SK-N-SH (cell line): Measurements from ENCODE around the gene GLOD4. TPM values are rescaled to one million over a fixed set of nuclear protein-coding genes. Genes with fewer than 3 reads are reported as not detected.

Experiments used
- CTCF ChIA-PET: fragments of 300-600, 350-600 bp; formaldehyde crosslinking; extraction: SDS; loops from one replicate; lab custom pipeline; 2021; lab: Yijun Ruan, JAX
- POLR2A ChIA-PET: fragments of 350-600 bp; sonication (Branson Sonifier 250); formaldehyde crosslinking; extraction: SDS; loops from one replicate; lab custom pipeline; 2020; ENCODE audit warnings: antibody characterized with exemption, inconsistent platforms; lab: Yijun Ruan, JAX
- DNase-seq: peaks from one replicate; pipeline ENCODE4 v3.0.0; 2012
- H2AFZ ChIP-seq: fragments of 200-600 bp; sonication (generic); 2 replicates; pipeline ENCODE4 v1.8.1; 2016; ENCODE audit warnings: antibody characterized with exemption, mild to moderate bottlenecking, low read depth
- H3F3A ChIP-seq: fragments of 200-600 bp; sonication (generic); replicated peaks from 2 replicates; pipeline ENCODE3; 2016; ENCODE audit warnings: antibody characterized with exemption, mild to moderate bottlenecking; ENCODE audit not compliant: insufficient read depth
- H3K27ac ChIP-seq, 2 experiments: fragments of 200-500 bp in 1 of 2; fragments of 200-600 bp in 1 of 2; sonication (Bioruptor generic) in 1 of 2; sonication (generic), shearing (Covaris generic) in 1 of 2; 2 replicates each; pipeline versions ENCODE4 v1.5.1 to v1.6.1; 2014 to 2016; ENCODE audit warnings: low read depth in 2 of 2, inconsistent platforms in 1 of 2, low read length in 1 of 2, mild to moderate bottlenecking in 1 of 2, mixed read lengths in 1 of 2
- H3K27me3 ChIP-seq: fragments of 200-600 bp; sonication (generic), shearing (Covaris generic); 2 replicates; pipeline ENCODE4 v1.6.1; 2016; ENCODE audit warnings: mixed run types; ENCODE audit not compliant: insufficient read depth
- H3K36me3 ChIP-seq, 2 experiments: fragments of 200-500 bp in 1 of 2; fragments of 200-600 bp in 1 of 2; sonication (Bioruptor generic) in 1 of 2; sonication (generic) in 1 of 2; replicated peaks in 1 of 2; 2 replicates each; pipeline versions ENCODE3 to v1.5.1; 2014 to 2016; ENCODE audit warnings: low read length in 1 of 2, mild to moderate bottlenecking in 1 of 2; ENCODE audit not compliant: insufficient read depth in 2 of 2, control insufficient read depth in 1 of 2
- H3K4me1 ChIP-seq, 2 experiments: fragments of 200-500 bp in 1 of 2; fragments of 200-600 bp in 1 of 2; sonication (Bioruptor generic) in 1 of 2; sonication (generic), shearing (Covaris generic) in 1 of 2; 2 replicates each; pipeline versions ENCODE4 v1.5.1 to v1.6.1; 2014 to 2016; ENCODE audit warnings: low read depth in 1 of 2, low read length in 1 of 2, mixed run types in 1 of 2; ENCODE audit not compliant: insufficient read depth in 2 of 2, control insufficient read depth in 1 of 2
- H3K4me2 ChIP-seq: fragments of 200-600 bp; sonication (generic), shearing (Covaris generic); 2 replicates; pipeline ENCODE4 v1.6.1; 2017; ENCODE audit warnings: mixed run types
- H3K4me3 ChIP-seq, 2 experiments: fragments of 200-500 bp in 1 of 2; fragments of 200-600 bp in 1 of 2; sonication (Bioruptor generic) in 1 of 2; sonication (generic), shearing (Covaris generic) in 1 of 2; 2 replicates each; pipeline versions ENCODE4 v1.5.1 to v1.8.1; 2014 to 2016; ENCODE audit warnings: low read depth in 2 of 2, inconsistent platforms in 1 of 2, low read length in 1 of 2, mild to moderate bottlenecking in 1 of 2, mixed read lengths in 1 of 2, moderate library complexity in 1 of 2
- H3K79me2 ChIP-seq: fragments of 200-600 bp; sonication (generic); 2 replicates; pipeline ENCODE4 v1.8.1; 2017; ENCODE audit warnings: mild to moderate bottlenecking; ENCODE audit not compliant: insufficient read depth
- H3K9ac ChIP-seq: fragments of 200-600 bp; sonication (generic); 2 replicates; pipeline ENCODE4 v1.6.1; 2017; ENCODE audit warnings: mixed run types
- H3K9me2 ChIP-seq: fragments of 200-600 bp; sonication (generic); 2 replicates; pipeline ENCODE4 v1.6.1; 2017; ENCODE audit warnings: mixed run types
- H3K9me3 ChIP-seq: fragments of 200-600 bp; sonication (generic); 2 replicates; pipeline ENCODE4 v1.6.1; 2017; ENCODE audit warnings: mixed run types, mild to moderate bottlenecking, moderate library complexity
- H4K20me1 ChIP-seq: fragments of 200-600 bp; sonication (generic); 2 replicates; pipeline ENCODE4 v1.6.1; 2017; ENCODE audit warnings: mild to moderate bottlenecking, mixed run types; ENCODE audit not compliant: insufficient read depth
- EZH2phosphoT487 ChIP-seq: fragments of 200-600 bp; sonication (generic); IDR thresholded peaks from 2 replicates; pipeline ENCODE4 v1.6.1; 2017; ENCODE audit warnings: low read depth, mixed run types, mild to moderate bottlenecking, antibody characterized with exemption, moderate library complexity, borderline replicate concordance
- FOSL2 ChIP-seq: IDR thresholded peaks from 2 replicates; pipeline ENCODE4 v1.4.0; 2012; ENCODE audit warnings: low read depth, mild to moderate bottlenecking, moderate library complexity, borderline replicate concordance
- FOXM1 ChIP-seq: IDR thresholded peaks from 2 replicates; pipeline ENCODE4 v1.4.0; 2012; ENCODE audit warnings: low read depth, mild to moderate bottlenecking
- GABPA ChIP-seq: IDR thresholded peaks from 2 replicates; pipeline ENCODE4 v1.4.0; 2012; ENCODE audit warnings: low read depth, mild to moderate bottlenecking
- JUND ChIP-seq: IDR thresholded peaks from 2 replicates; pipeline ENCODE4 v1.4.0; 2012
- MAX ChIP-seq: IDR thresholded peaks from 2 replicates; pipeline ENCODE4 v1.4.0; 2012; ENCODE audit warnings: low read depth
- MXI1 ChIP-seq: IDR thresholded peaks from 2 replicates; pipeline ENCODE4 v1.6.1; 2012; ENCODE audit warnings: mild to moderate bottlenecking, low read depth, low read length, improper control_type of control experiment
- PBX3 ChIP-seq: IDR thresholded peaks from 2 replicates; pipeline ENCODE4; 2012
- REST ChIP-seq: IDR thresholded peaks from 2 replicates; pipeline ENCODE4 v1.6.1; 2012; ENCODE audit warnings: mild to moderate bottlenecking, low read depth, low read length, moderate library complexity
- RFX5 ChIP-seq: IDR thresholded peaks from 2 replicates; pipeline ENCODE4 v1.6.1; 2012; ENCODE audit warnings: mild to moderate bottlenecking, improper control_type of control experiment, low read length
- RXRA ChIP-seq: IDR thresholded peaks from 2 replicates; pipeline ENCODE4 v1.4.0; 2012; ENCODE audit warnings: low read depth, mild to moderate bottlenecking, borderline replicate concordance
- TAF1 ChIP-seq: IDR thresholded peaks from 2 replicates; pipeline ENCODE4 v1.6.1; 2012; ENCODE audit warnings: low read depth, mild to moderate bottlenecking, low read length, moderate library complexity, borderline replicate concordance
- TCF12 ChIP-seq: IDR thresholded peaks from 2 replicates; pipeline ENCODE4 v1.4.0; 2012
- ZBTB33 ChIP-seq: IDR thresholded peaks from 2 replicates; pipeline ENCODE4 v1.4.0; 2012; ENCODE audit warnings: low read depth, borderline replicate concordance
- WGBS: methylation state at CpG from one replicate; pipeline ENCODE4 v1.1.6; 2017; ENCODE audit warnings: low lambda C conversion rate; 5-methylcytosine and 5-hydroxymethylcytosine counted together
- polyA plus RNA-seq, 3 experiments: library from polyadenylated mRNA; depleted of rRNA; stranded (reverse); fragments of >200 nt; gene quantifications; 2 replicates each; pipeline ENCODE4 v1.2.3, GENCODE V29; 2012
- TF ChIP-seq, protein P1 (sequence below): fragments of 200-600 bp; sonication (generic); IDR thresholded peaks from 2 replicates; pipeline ENCODE4 v1.6.1; 2017; ENCODE audit warnings: antibody characterized with exemption, mild to moderate bottlenecking, moderate library complexity

GLOD4 gene
- polyA plus RNA-seq, 1 of the 3 experiments (the other 2 are of a cell fraction), result 34.3 TPM

DNA sequence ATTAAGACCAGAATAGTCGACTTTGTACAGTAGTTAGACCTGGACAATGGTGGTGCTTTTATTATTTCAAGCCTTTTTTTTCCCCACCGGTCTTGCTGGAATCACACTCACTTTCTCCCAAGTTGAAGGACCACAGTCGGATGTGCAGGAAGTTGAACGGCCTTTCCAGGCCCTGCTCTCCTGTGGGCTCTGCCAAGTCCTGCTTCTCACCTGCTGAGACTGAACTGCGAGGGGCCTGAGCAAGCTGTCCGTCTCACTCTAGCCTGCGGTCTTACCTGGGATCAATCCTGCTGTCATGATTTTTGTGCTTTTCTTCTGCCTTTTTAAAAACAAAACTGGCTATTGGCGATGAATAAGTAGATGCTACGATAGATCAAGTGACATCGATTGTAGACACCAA is 48.3 kb downstream of the GLOD4 start (continued):
- TF ChIP-seq ZBTB33, result no peak

DNA sequence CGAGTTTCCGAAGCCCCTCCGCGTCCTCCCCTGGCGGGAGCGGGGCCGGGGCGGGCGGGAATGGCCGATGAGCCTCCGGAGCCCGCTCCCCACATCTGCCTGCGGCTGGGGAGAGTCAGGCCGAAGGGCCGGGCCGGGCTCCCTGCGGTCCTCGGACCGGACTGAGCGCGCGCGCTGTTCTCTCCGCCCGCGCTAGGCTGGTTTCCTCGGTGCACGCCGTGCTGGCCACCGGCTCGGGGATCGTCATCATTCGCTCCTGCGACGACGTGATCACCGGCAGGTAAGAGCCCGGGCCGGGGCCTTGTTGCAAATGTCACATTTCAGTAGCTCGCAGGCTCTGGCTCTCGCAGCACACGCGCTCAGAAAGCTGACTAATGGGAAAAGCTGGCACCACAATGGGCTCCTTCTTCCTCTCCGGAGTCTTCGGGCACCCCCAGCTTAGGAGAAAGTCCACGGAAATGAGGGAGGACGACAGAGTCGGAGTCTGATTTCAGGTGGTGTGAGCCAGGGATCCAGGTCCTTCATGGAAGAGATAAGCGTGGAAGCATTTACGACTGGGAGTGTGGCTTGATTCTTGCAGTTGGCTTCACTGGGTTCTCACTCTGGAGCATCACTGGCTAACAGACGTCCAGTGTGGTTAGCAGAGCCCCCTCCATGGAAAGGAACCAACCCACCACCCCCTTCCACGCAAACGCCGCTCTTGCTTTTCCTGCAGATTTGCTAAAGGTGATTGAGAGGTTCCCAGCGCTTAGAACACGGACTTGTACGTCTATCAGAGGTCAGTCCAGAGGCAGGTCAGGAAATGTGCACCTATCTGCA is 49.0 kb downstream of the GLOD4 start:
- H3K27me3 ChIP-seq, result no peaks in the 10 kb centered on the region
- H3K4me3 ChIP-seq, result peak overlapping the region; percentile 68 to 85
- CTCF ChIA-PET, result no interaction called here
- TF ChIP-seq, protein P1, sequence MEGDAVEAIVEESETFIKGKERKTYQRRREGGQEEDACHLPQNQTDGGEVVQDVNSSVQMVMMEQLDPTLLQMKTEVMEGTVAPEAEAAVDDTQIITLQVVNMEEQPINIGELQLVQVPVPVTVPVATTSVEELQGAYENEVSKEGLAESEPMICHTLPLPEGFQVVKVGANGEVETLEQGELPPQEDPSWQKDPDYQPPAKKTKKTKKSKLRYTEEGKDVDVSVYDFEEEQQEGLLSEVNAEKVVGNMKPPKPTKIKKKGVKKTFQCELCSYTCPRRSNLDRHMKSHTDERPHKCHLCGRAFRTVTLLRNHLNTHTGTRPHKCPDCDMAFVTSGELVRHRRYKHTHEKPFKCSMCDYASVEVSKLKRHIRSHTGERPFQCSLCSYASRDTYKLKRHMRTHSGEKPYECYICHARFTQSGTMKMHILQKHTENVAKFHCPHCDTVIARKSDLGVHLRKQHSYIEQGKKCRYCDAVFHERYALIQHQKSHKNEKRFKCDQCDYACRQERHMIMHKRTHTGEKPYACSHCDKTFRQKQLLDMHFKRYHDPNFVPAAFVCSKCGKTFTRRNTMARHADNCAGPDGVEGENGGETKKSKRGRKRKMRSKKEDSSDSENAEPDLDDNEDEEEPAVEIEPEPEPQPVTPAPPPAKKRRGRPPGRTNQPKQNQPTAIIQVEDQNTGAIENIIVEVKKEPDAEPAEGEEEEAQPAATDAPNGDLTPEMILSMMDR, result no peak
- no peak for TF ChIP-seq PBX3
- TF ChIP-seq RFX5, result no peak
- TF ChIP-seq TAF1, result 0 out of 2 replicates have a peak, but pooled peaks have one; percentile 4
- TF ChIP-seq JUND, result no peak
- no peak for TF ChIP-seq FOXM1
- peak; percentile 74 for TF ChIP-seq MAX
- no peak for TF ChIP-seq EZH2phosphoT487
- no peak for TF ChIP-seq RXRA
- TF ChIP-seq MXI1, result 0 out of 2 replicates have a peak, but pooled peaks have one; percentile 20
- TF ChIP-seq GABPA, result no peak
- no peak for TF ChIP-seq FOSL2
- no peak for TF ChIP-seq REST
- TF ChIP-seq TCF12, result no peak
- peaks cover 3 to 17% of the 10 kb centered on the region in 2 experiments for H3K36me3 ChIP-seq
- 0 out of 2 replicates have a peak, but pooled peaks cover 3% of the 10 kb centered on the region for H4K20me1 ChIP-seq
- peaks cover 8% of the 10 kb centered on the region for H3F3A ChIP-seq
- 16% methylated on average over 22 of the region's 57 CpGs for WGBS
- peak overlapping the region; percentile 84 for H3K4me2 ChIP-seq
- peak overlapping the region; percentile 63 for H3K9ac ChIP-seq
- peaks cover 48% of the 10 kb centered on the region for H3K79me2 ChIP-seq
- H3K9me3 ChIP-seq, result no peaks in the 10 kb centered on the region
- DNase-seq, result peak; percentile 82
- peak overlapping the region; percentile 83; the same call in 1 of the 2 replicates for H2AFZ ChIP-seq
- H3K27ac ChIP-seq, result peak overlapping the region; percentile 41 to 77; a peak in 3 of 4 replicates
- H3K9me2 ChIP-seq, result no peaks in the 10 kb centered on the region
- POLR2A ChIA-PET, result interaction anchor here (0.9 to 1.0 kb wide), 3 partner anchors 9 to 263 kb away, joined by 3 to 5 read pairs (median 3); partner anchors contain the start of genes GEMIN4 and TIMM22
- peaks cover 0 to 8% of the 10 kb centered on the region in 2 experiments; a peak in 1 of 4 replicates for H3K4me1 ChIP-seq
